Measurements from ENCODE around the gene CAMTA2.

GRCh38 chr17:4948166-4948930, 39.1 kb downstream of the CAMTA2 start, which contains the start of gene PFN1:
- no peak for TF ChIP-seq CTCF (IDR thresholded peaks at IDR 0.05; ENCODE audit: insufficient read depth, low read depth, low read length)
- no peak for TF ChIP-seq EZH2 (IDR thresholded peaks at IDR 0.05; ENCODE audit: insufficient read depth, low read length)
